ENCODE measurements around the gene VASH2.
A peak's percentile ranks its signal among the peaks of the same experiment; 100 is the strongest.
"Not testable (repeated sequence)": the region's sequence is repeated elsewhere in the genome, so short reads cannot be mapped to it uniquely, and the experiment has no call there.

The VASH2 gene

GRCh38 chr1:212950243-212951125 lies at the start of gene VASH2:
Gene VASH2 (plus strand): TSS chr1:212950541. CDS start chr1:212951543, 1,002 bp downstream.
- peak; percentile 76 for DNase-seq

- DNase-seq: no peak
Observed at GRCh38 chr1:212901290-212901689, 49.1 kb upstream of the VASH2 start.

- no peak for DNase-seq
Observed at GRCh38 chr1:212902054-212902453, 48.3 kb upstream of the VASH2 start.

- DNase-seq: no peak
Observed at GRCh38 chr1:212903664-212904063, 46.7 kb upstream of the VASH2 start.

- not testable (repeated sequence) for DNase-seq
Observed at GRCh38 chr1:212908071-212908470, 42.3 kb upstream of the VASH2 start.

- DNase-seq: no peak
Observed at GRCh38 chr1:212908971-212909370, 41.4 kb upstream of the VASH2 start.

GRCh38 chr1:212909652-212910063 lies 40.7 kb upstream of the VASH2 start:
- no peak for DNase-seq

- not testable (repeated sequence) for DNase-seq
Observed at GRCh38 chr1:212910213-212910612, 40.1 kb upstream of the VASH2 start.

- not testable (repeated sequence) for DNase-seq
Observed at GRCh38 chr1:212913638-212914037, 36.7 kb upstream of the VASH2 start.

GRCh38 chr1:212914110-212914509 lies 36.2 kb upstream of the VASH2 start:
- DNase-seq: not testable (repeated sequence)

- no peak for DNase-seq
Observed at GRCh38 chr1:212914789-212915188, 35.6 kb upstream of the VASH2 start.

GRCh38 chr1:212915245-212916091 lies 34.9 kb upstream of the VASH2 start:
- no peak for DNase-seq

GRCh38 chr1:212916481-212917133 lies 33.7 kb upstream of the VASH2 start:
- no peak for DNase-seq

- no peak for DNase-seq
Observed at GRCh38 chr1:212917134-212917485, 33.2 kb upstream of the VASH2 start.

GRCh38 chr1:212917858-212918257 lies 32.5 kb upstream of the VASH2 start:
- DNase-seq: no peak

GRCh38 chr1:212918824-212919223 lies 31.5 kb upstream of the VASH2 start:
- DNase-seq: no peak

GRCh38 chr1:212920246-212920645 lies 30.1 kb upstream of the VASH2 start:
- DNase-seq: no peak

GRCh38 chr1:212920896-212921295 lies 29.4 kb upstream of the VASH2 start:
- no peak for DNase-seq

GRCh38 chr1:212922016-212922415 lies 28.3 kb upstream of the VASH2 start:
- DNase-seq: no peak

GRCh38 chr1:212926372-212926771 lies 24.0 kb upstream of the VASH2 start:
- DNase-seq: no peak

- no peak for DNase-seq
Observed at GRCh38 chr1:212928323-212929291, 21.7 kb upstream of the VASH2 start.
